Mesenchymal stem cell (in vitro differentiated cells and primary cell): ENCODE measurements around the gene TIGD4.

Experiments used
- DNase-seq: peaks from one replicate; pipeline ENCODE4 v3.0.0-alpha.2; 2013
- H2AFZ ChIP-seq: one replicate; pipeline ENCODE4 v1.6.1; 2013; ENCODE audit warnings: low read depth, mild to moderate bottlenecking, control low read depth, inconsistent platforms, low read length, moderate library complexity
- H2AK5ac ChIP-seq: 2 replicates; pipeline ENCODE4 v1.6.1; 2013; ENCODE audit warnings: low read length, moderate library complexity, mild to moderate bottlenecking, inconsistent platforms; ENCODE audit not compliant: severe bottlenecking
- H2BK120ac ChIP-seq: one replicate; pipeline ENCODE4 v1.6.1; 2013; ENCODE audit warnings: low read depth, mild to moderate bottlenecking, inconsistent platforms, low read length, moderate library complexity
- H2BK12ac ChIP-seq, 2 experiments: one replicate each; pipeline ENCODE4 v1.6.1; 2013; ENCODE audit warnings: inconsistent platforms in 2 of 2, low read length in 2 of 2, mild to moderate bottlenecking in 2 of 2, moderate library complexity in 2 of 2, control low read depth in 1 of 2
- H2BK15ac ChIP-seq: one replicate; pipeline ENCODE4 v1.6.1; 2013; ENCODE audit warnings: mild to moderate bottlenecking, low read depth, inconsistent platforms; ENCODE audit not compliant: poor library complexity, severe bottlenecking
- H2BK5ac ChIP-seq: 2 replicates; pipeline ENCODE4 v1.6.1; 2013; ENCODE audit warnings: low read depth, mild to moderate bottlenecking, low read length, control low read depth, inconsistent platforms; ENCODE audit not compliant: poor library complexity, severe bottlenecking
- H3K14ac ChIP-seq, 2 experiments: one replicate each; pipeline ENCODE4 v1.6.1; 2013; ENCODE audit warnings: inconsistent platforms in 2 of 2, low read length in 2 of 2, control low read depth in 1 of 2, mild to moderate bottlenecking in 1 of 2, moderate library complexity in 1 of 2
- H3K18ac ChIP-seq, 2 experiments: one replicate each; pipeline ENCODE4 v1.6.1; 2013; ENCODE audit warnings: inconsistent platforms in 2 of 2, low read length in 2 of 2, control low read depth in 1 of 2, low read depth in 1 of 2, mild to moderate bottlenecking in 1 of 2
- H3K23ac ChIP-seq, 2 experiments: one replicate each; pipeline ENCODE4 v1.6.1; 2013; ENCODE audit warnings: inconsistent platforms in 2 of 2, low read length in 2 of 2, mild to moderate bottlenecking in 2 of 2, moderate library complexity in 2 of 2, control low read depth in 1 of 2
- H3K27ac ChIP-seq: 2 replicates; pipeline ENCODE4 v1.5.1; 2013; ENCODE audit warnings: mild to moderate bottlenecking, moderate library complexity, low read length, control low read depth, inconsistent platforms; ENCODE audit not compliant: poor library complexity, severe bottlenecking
- H3K27me3 ChIP-seq, 2 experiments: 2 replicates each; pipeline versions ENCODE4 v1.6.1 to v1.7.0; 2013; ENCODE audit warnings: low read length in 2 of 2, mild to moderate bottlenecking in 2 of 2, moderate library complexity in 2 of 2, control low read depth in 1 of 2, inconsistent platforms in 1 of 2; ENCODE audit not compliant: control insufficient read depth in 1 of 2, insufficient read depth in 1 of 2
- H3K36me3 ChIP-seq, 2 experiments: 2 replicates each; pipeline versions ENCODE4 v1.6.1 to v1.7.0; 2013; ENCODE audit warnings: low read length in 2 of 2, control low read depth in 1 of 2, inconsistent platforms in 1 of 2, low read depth in 1 of 2, mild to moderate bottlenecking in 1 of 2; ENCODE audit not compliant: insufficient read depth in 2 of 2, control insufficient read depth in 1 of 2
- H3K4ac ChIP-seq, 2 experiments: one replicate each; pipeline ENCODE4 v1.6.1; 2013; ENCODE audit warnings: inconsistent platforms in 2 of 2, low read length in 2 of 2, mild to moderate bottlenecking in 2 of 2, moderate library complexity in 2 of 2, control low read depth in 1 of 2, low read depth in 1 of 2
- H3K4me1 ChIP-seq: 2 replicates; pipeline ENCODE4 v1.6.1; 2013; ENCODE audit warnings: low read depth, low read length, control low read depth; ENCODE audit not compliant: control insufficient read depth, insufficient read depth
- H3K4me2 ChIP-seq: 2 replicates; pipeline ENCODE4 v1.6.1; 2013; ENCODE audit warnings: low read length, mild to moderate bottlenecking, inconsistent platforms; ENCODE audit not compliant: poor library complexity, severe bottlenecking
- H3K4me3 ChIP-seq, 2 experiments: 2 replicates each; pipeline versions ENCODE4 v1.5.1 to v1.7.0; 2013; ENCODE audit warnings: low read length in 2 of 2, mild to moderate bottlenecking in 2 of 2, control low read depth in 1 of 2, low read depth in 1 of 2; ENCODE audit not compliant: insufficient read depth in 1 of 2
- H3K79me1 ChIP-seq: replicated peaks from 2 replicates; pipeline ENCODE4 v1.6.1; 2013; ENCODE audit warnings: mild to moderate bottlenecking, control low read depth, low read length, inconsistent platforms; ENCODE audit not compliant: poor library complexity, severe bottlenecking
- H3K9ac ChIP-seq: 2 replicates; pipeline ENCODE4 v1.7.0; 2013; ENCODE audit warnings: mild to moderate bottlenecking, low read length, moderate library complexity
- H3K9me3 ChIP-seq: 2 replicates; pipeline ENCODE4 v1.7.0; 2013; ENCODE audit warnings: mild to moderate bottlenecking, low read length; ENCODE audit not compliant: control insufficient read depth
- H4K8ac ChIP-seq: one replicate; pipeline ENCODE4 v1.6.1; 2013; ENCODE audit warnings: inconsistent platforms, mild to moderate bottlenecking, low read length, moderate library complexity
- H4K91ac ChIP-seq: one replicate; pipeline ENCODE4 v1.6.1; 2013; ENCODE audit warnings: mild to moderate bottlenecking, low read length, inconsistent platforms
- WGBS: methylation state at CpG from one replicate; pipeline ENCODE4 v1.1.7; 2013; ENCODE audit warnings: mixed read lengths; 5-methylcytosine and 5-hydroxymethylcytosine counted together

TIGD4 gene

GRCh38 chr4:152795891-152796290 is 16.4 kb upstream of the TIGD4 start:
- Histone ChIP-seq H3K14ac (no peak overlapping the region), H3K27me3 (no peaks in the 10 kb centered on the region), H3K4me1 (no peaks in the 10 kb centered on the region), H2AK5ac (no peak overlapping the region), H3K79me1 (peaks cover 4% of the 10 kb centered on the region), H3K23ac (no peak overlapping the region), H2BK12ac (no peak overlapping the region), H3K9me3 (no peaks in the 10 kb centered on the region), H3K9ac (no peak overlapping the region), H3K18ac (no peak overlapping the region), H3K27ac (no peak overlapping the region), H3K4me2 (no peak overlapping the region), H3K36me3 (no peaks in the 10 kb centered on the region), H2BK15ac (no peak overlapping the region), H2AFZ (no peak overlapping the region), H3K4me3 (no peak overlapping the region), H2BK5ac (no peak overlapping the region), H2BK120ac (no peak overlapping the region), H4K91ac (no peak overlapping the region), H3K4ac (no peak overlapping the region), H4K8ac (no peak overlapping the region)
- DNase-seq: no peak
- WGBS: 100% methylated on average over 2 of the region's 3 CpGs

DNA sequence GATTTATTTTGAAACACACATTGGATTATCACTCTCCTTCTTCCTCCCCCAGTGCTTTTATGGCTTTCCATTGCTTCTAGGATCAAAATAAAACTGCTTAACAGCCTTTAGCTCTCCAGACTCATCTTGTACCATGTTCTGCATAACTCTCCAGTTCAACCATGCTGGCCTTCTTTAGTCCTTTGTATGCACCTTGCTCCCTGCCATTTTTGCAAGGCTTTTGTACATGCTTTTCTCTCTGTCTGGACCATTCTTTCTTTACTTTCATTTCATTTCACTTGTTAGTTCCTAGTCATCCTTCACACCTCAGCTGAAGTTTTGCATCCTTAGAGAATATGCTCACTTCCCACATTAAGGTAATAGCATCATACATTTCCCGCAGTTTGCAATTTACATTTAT is 7.1 kb upstream of the TIGD4 start:
- Histone ChIP-seq H3K9ac (peak overlapping the region; percentile 50), H2BK15ac (no peak overlapping the region), H3K9me3 (no peaks in the 10 kb centered on the region), H3K14ac (no peak overlapping the region), H3K18ac (no peak overlapping the region), H2AFZ (no peak overlapping the region), H4K91ac (no peak overlapping the region), H2AK5ac (no peak overlapping the region), H3K27ac (no peak overlapping the region), H2BK12ac (no peak overlapping the region), H3K4me2 (no peak overlapping the region), H4K8ac (no peak overlapping the region), H3K36me3 (peaks cover 0 to 5% of the 10 kb centered on the region in 2 experiments), H3K4ac (no peak overlapping the region), H3K27me3 (no peaks in the 10 kb centered on the region), H2BK5ac (no peak overlapping the region), H3K23ac (no peak overlapping the region), H2BK120ac (no peak overlapping the region), H3K4me3 (peak overlapping the region in 1 of 2 experiments; percentile 25), H3K4me1 (peaks cover 2% of the 10 kb centered on the region), H3K79me1 (peaks cover 7% of the 10 kb centered on the region)
- no peak for DNase-seq
- WGBS: no CpG with 5 or more reads among the region's 1 CpG

GRCh38 chr4:152785639-152786615 is 6.4 kb upstream of the TIGD4 start:
- Histone ChIP-seq H3K79me1 (peaks cover 7% of the 10 kb centered on the region), H3K4me2 (no peak overlapping the region), H2BK12ac (no peak overlapping the region), H3K18ac (no peak overlapping the region), H3K23ac (no peak overlapping the region), H2AFZ (no peak overlapping the region), H2BK15ac (no peak overlapping the region), H2BK5ac (no peak overlapping the region), H3K4ac (no peak overlapping the region), H3K9me3 (no peaks in the 10 kb centered on the region), H3K4me1 (peaks cover 3% of the 10 kb centered on the region), H2AK5ac (no peak overlapping the region), H3K4me3 (peak overlapping the region in 1 of 2 experiments; percentile 25), H3K27ac (no peak overlapping the region), H3K36me3 (peaks cover 0 to 5% of the 10 kb centered on the region in 2 experiments), H2BK120ac (no peak overlapping the region), H4K8ac (no peak overlapping the region), H4K91ac (no peak overlapping the region), H3K27me3 (no peaks in the 10 kb centered on the region), H3K9ac (peak overlapping the region; percentile 50), H3K14ac (no peak overlapping the region)
- 81% methylated on average over 3 of the region's 3 CpGs for WGBS
- DNase-seq: no peak

- Histone ChIP-seq H3K9me3 (no peaks in the 10 kb centered on the region), H3K4me2 (no peak overlapping the region), H4K8ac (no peak overlapping the region), H3K4me1 (peaks cover 3% of the 10 kb centered on the region), H2AFZ (no peak overlapping the region), H2BK120ac (no peak overlapping the region), H3K18ac (no peak overlapping the region), H3K79me1 (peaks cover 7% of the 10 kb centered on the region), H4K91ac (no peak overlapping the region), H3K9ac (peak overlapping the region; percentile 50), H3K23ac (no peak overlapping the region), H3K4ac (no peak overlapping the region), H2BK15ac (no peak overlapping the region), H3K14ac (no peak overlapping the region), H2BK5ac (no peak overlapping the region), H3K36me3 (peaks cover 0 to 5% of the 10 kb centered on the region in 2 experiments), H3K27me3 (no peaks in the 10 kb centered on the region), H3K27ac (no peak overlapping the region), H2AK5ac (no peak overlapping the region), H2BK12ac (no peak overlapping the region), H3K4me3 (no peak overlapping the region)
- DNase-seq: peak; percentile 45
- WGBS: 92% methylated on average over 3 of the region's 4 CpGs
Measured at GRCh38 chr4:152784490-152785350, 5.2 kb upstream of the TIGD4 start.
